GM13977 (cell line): ENCODE data around the gene JAML.

ENCODE experiments used
- DNase-seq: peaks from one replicate; pipeline ENCODE4 v3.0.0; 2012; ENCODE audit warnings: low spot score
- in situ Hi-C: fragments of 300-500 bp; cut with MboI; formaldehyde crosslinking; loops from one replicate; pipeline ENCODE4 v1.12.0; 2022; ENCODE audit warnings: low sequenced_read_pairs, low pct_unique_long_range_greater_than_20kb, mixed read lengths, inconsistent platforms; ENCODE audit not compliant: unreplicated experiment
- TF ChIP-seq, protein P1 (sequence below): IDR thresholded peaks from 2 replicates; pipeline ENCODE4 v1.5.1; 2012; ENCODE audit warnings: mild to moderate bottlenecking, control low read depth; ENCODE audit not compliant: insufficient read depth; ENCODE audit errors: extremely low read depth, missing control alignments

JAML gene

DNA sequence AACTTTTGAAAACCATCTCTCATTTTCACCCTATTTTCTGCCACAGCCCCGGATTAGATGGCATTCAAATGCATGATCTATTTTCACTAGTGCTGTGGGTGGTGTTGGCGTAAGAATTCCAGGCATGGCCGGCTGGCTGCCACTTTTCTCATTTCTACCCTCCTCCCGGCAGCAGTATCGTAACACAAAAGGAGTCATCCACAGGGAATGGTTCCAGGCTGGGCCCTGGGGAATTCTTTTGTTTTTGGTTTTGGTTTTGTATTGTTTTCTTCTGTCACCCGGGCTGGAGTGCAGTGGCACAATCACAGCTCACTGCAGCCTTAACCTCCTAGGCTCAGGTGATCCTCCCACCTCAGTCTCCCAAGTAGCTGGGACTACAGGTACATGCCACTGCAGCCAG lies 13.8 kb downstream of the JAML start:
- DNase-seq: no peak
- in situ Hi-C loops: no loop called here
- TF ChIP-seq, protein P1, sequence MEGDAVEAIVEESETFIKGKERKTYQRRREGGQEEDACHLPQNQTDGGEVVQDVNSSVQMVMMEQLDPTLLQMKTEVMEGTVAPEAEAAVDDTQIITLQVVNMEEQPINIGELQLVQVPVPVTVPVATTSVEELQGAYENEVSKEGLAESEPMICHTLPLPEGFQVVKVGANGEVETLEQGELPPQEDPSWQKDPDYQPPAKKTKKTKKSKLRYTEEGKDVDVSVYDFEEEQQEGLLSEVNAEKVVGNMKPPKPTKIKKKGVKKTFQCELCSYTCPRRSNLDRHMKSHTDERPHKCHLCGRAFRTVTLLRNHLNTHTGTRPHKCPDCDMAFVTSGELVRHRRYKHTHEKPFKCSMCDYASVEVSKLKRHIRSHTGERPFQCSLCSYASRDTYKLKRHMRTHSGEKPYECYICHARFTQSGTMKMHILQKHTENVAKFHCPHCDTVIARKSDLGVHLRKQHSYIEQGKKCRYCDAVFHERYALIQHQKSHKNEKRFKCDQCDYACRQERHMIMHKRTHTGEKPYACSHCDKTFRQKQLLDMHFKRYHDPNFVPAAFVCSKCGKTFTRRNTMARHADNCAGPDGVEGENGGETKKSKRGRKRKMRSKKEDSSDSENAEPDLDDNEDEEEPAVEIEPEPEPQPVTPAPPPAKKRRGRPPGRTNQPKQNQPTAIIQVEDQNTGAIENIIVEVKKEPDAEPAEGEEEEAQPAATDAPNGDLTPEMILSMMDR: no peak

DNA sequence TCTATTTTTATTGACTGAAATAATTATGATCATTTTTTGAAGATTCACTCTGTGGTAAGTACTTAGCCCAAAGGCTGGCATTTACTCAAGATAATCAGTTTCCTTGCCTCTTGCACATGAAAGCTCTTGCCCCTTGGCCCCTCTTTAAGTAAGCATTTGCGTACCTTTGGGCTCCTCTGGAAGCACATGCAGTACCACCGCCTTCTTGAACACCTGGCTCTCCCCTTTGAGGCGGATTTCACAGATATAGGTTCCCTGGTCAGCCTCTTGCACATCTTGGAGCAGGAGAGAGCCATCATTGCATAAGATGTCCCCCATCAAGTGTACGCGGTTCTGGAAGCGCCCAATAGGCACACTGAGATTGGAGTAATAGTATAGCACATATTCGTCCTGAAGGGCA lies 14.5 kb downstream of the JAML start:
- in situ Hi-C loops: no loop called here

DNA sequence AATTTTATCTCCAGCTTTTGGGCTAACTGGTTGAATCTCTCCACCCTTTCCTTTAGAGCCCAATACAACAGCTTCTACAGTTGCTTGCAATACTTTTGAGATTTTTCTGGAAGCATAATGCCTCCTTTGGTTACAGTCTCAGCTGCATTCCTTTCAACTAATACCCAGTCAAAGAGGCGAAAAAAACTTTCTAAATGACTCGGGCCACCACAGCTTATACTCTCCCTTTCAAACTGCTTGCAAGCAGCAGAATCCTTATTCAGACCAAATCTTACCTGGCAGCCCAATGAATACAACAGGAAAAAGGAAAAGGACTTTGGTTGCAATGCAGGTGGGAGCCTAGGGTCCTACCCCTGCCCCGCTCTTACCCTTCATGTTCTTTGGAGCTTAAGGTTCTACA lies 15.8 kb downstream of the JAML start:
- in situ Hi-C loops: no loop called here
- DNase-seq: no peak
- TF ChIP-seq, protein P1: no peak

More for the DNA sequence above, 14.5 kb downstream of the JAML start:
- no peak for DNase-seq
- TF ChIP-seq, protein P1: no peak

DNA sequence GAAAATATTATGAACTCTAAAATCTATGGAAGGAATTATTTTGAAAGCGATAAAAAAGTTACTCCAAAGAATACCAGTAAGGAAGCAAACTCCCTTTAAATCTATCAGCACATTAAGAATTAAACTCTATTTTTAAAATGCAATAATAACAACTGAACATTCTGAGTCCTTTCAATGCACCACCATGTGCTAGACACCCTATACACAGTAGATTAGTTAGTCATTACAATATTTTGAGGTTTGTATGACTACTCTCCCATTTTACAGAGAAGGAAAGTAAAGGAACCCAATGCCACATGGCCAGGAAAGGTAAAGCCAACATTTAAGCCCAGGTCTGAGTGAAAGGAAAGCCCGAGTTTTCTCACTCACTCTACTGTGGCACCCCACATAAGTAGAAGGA lies 17.7 kb downstream of the JAML start:
- DNase-seq: no peak
- TF ChIP-seq, protein P1: no peak
- in situ Hi-C loops: no loop called here

DNA sequence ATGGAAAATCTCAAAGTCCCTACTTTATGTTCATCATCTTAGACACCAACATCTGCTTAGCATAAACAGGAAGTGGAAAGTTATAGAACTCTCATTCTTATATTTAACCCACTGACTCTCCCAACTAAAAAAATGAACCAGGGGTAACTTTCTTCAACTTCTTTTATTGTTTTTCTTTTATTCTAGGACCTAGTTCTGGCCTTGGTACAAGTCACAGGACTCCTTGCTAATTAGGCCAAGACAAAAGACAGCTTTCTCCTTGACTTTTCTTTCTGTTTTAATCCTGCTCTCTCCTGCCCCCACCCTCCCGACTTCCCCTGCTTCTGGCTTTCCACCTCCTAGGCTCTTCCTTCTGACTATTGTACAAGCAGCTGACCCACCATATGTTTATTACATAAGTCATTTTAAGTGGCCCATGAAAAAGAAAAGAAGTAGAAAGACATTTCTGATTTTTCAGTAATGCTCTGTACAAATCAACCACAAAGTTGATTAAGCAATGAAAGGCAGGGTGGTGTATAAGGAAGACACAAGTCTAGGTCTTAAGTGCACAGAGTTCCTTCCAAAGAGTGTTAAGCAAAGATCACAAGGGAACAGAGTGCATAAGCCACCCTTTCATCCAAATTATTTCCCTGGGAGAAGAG lies 18.3 kb downstream of the JAML start:
- in situ Hi-C loops: no loop called here
- TF ChIP-seq, protein P1: no peak
- no peak for DNase-seq

DNA sequence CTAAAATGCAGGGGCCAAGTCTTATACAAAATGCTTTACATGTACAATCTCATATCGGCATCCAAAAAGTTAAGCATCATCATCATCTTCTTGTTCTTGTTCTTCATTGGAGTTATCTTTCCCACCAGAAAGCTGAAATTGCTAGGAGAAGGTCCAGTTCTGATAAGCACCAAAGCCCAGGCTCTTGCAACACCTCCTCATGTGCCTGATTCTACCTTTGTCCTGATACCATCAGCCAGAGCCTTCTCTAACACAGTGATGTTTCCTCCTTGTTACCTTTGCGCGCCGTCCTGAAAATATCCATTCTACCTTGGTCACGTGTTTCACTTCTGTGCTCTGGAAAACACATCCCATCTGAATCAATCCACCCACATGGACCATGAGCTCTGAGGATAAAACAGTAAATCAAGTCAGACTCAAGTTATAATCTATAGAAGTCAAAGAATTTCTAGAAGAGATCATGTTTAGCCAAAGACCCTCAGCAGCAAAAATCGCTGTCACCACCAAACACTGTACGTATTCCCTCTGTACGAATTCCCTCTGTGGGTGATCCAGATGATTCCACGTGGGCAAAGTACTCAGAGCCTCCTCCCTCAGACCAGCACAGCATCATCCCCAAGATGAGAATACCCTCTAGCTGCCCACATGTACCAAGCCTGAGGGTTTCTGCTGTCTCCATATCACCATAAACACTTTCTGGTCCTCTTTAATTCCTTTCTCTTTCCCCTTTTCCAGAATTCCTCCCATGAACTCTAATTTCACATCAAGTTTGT lies 19.0 kb downstream of the JAML start:
- TF ChIP-seq, protein P1: no peak
- in situ Hi-C loops: no loop called here
- no peak for DNase-seq
